GM13977 (cell line): ENCODE results near the gene FNTB.
A peak's percentile ranks its signal among the peaks of the same experiment; 100 is the strongest.

Source experiments
- DNase-seq: peaks from one replicate; pipeline ENCODE4 v3.0.0; 2012; ENCODE audit warnings: low spot score
- in situ Hi-C: fragments of 300-500 bp; cut with MboI; formaldehyde crosslinking; loops from one replicate; pipeline ENCODE4 v1.12.0; 2022; ENCODE audit warnings: low sequenced_read_pairs, low pct_unique_long_range_greater_than_20kb, mixed read lengths, inconsistent platforms; ENCODE audit not compliant: unreplicated experiment
- TF ChIP-seq, protein P1 (sequence below): IDR thresholded peaks from 2 replicates; pipeline ENCODE4 v1.5.1; 2012; ENCODE audit warnings: mild to moderate bottlenecking, control low read depth; ENCODE audit not compliant: insufficient read depth; ENCODE audit errors: extremely low read depth, missing control alignments

FNTB gene

DNA sequence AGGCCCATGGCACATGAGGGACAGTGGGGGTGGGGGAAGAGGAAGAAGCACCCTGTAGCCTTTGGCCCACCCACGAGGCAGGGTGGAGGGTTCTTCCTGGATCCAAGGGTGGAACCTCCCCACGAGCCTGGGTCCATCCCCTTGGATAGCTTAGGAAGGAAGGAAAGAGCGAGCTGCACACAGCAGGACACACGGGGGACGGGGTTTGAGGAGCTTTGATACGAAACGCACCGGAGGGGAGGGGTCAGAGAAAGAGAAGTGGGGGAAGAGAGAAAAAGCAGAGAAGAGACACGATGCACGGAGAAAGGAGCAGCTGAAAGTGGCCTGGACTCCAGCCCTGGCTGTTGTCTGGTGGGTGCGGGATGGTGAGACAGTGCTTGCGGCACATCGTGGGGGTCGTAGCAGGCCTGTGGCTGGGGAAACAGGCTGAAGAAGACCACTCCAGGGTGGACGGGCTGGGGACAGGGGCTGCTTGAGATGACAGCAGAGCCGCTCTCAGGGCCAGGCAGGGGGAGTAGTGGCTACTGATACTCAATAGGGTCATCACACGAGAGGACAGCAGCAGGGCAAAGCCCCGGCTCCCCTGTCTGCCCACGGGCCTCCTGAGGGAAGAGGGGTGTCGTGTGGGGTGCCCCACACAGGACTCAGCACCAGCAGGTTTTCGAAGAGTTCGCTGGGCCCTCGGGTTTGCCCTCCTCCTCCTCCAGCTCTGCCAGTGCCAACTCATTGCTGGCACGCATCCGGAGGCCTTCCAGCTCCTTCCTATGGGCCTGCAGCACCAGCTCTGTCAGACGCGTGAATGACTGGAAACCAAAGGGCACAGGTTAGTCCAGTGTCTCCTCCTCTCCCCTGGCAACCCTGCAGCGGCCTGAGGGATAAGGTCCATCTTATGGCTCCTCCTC is 38.7 kb upstream of the FNTB start:
- DNase-seq, result no peak
- TF ChIP-seq, protein P1, sequence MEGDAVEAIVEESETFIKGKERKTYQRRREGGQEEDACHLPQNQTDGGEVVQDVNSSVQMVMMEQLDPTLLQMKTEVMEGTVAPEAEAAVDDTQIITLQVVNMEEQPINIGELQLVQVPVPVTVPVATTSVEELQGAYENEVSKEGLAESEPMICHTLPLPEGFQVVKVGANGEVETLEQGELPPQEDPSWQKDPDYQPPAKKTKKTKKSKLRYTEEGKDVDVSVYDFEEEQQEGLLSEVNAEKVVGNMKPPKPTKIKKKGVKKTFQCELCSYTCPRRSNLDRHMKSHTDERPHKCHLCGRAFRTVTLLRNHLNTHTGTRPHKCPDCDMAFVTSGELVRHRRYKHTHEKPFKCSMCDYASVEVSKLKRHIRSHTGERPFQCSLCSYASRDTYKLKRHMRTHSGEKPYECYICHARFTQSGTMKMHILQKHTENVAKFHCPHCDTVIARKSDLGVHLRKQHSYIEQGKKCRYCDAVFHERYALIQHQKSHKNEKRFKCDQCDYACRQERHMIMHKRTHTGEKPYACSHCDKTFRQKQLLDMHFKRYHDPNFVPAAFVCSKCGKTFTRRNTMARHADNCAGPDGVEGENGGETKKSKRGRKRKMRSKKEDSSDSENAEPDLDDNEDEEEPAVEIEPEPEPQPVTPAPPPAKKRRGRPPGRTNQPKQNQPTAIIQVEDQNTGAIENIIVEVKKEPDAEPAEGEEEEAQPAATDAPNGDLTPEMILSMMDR, result no peak
- in situ Hi-C loops, result no loop called here

DNA sequence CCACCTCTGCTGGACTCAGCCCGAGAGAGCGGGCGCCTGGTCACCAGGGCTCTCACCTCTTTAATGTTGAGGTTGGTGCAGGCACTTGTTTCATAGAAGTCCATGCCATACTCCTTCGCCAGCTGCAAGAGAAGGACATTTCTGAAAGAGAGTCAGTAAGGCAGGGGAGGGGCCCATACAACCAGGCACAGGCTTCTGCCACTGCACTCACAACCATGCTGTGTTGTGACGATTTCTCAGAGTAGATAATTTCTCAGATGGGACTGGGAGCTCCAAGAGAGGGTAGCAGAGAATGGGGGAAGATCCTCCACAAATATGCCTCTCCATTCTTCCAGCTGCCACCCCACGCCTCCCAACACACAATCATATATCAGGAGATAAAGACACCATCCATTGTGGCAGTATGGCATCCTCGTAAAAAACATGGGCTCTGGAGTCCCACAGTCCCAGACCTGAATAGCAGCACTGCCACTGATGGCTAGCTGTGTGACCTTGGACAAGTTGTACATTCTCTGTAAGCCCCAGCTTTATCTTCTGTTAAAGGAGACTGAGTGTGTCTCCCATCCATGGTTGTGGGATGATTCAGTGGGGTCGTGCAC is 38.0 kb upstream of the FNTB start:
- TF ChIP-seq, protein P1, result no peak
- no peak for DNase-seq
- in situ Hi-C loops, result no loop called here

DNA sequence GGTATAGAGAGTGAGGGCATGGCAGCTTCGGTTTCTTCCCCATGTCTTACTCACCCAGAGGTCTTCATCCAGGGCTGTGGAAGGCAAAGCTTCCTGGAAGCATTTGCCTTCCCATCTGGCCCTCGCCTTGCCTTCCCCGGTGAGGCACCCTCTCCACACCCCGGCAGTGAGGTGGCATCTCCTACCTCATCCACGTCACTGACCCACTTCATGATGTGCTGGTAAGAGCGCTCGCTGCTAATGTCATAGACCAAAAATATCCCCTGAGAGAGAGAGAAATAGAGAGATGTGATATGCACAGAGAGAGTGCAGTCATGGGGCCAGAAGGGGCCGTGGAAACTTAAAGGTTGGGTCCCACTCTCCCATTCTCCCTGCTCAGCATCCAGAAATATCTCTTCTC is 35.8 kb upstream of the FNTB start:
- TF ChIP-seq, protein P1, result no peak
- in situ Hi-C loops, result no loop called here
- DNase-seq, result no peak

DNA sequence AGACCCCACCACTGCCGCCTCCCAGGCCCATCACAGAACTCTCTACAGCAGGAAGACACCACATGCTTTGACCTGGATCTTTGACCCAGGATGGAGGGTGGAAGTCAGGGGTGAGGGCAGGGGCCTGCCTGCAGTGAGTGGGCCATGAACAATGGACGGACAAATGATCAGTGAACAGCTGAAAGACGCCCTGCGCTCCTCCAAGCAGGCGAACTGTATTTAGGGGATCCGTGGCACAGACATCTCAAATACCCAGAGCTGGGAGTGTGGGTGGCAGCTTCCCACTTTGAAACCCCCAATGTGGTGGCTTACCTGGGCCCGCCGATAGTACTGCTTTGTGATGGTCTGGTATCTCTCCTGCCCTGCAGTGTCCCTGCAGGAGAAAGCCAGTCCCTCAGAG is 35.4 kb upstream of the FNTB start:
- TF ChIP-seq, protein P1, result no peak
- in situ Hi-C loops, result no loop called here
- DNase-seq, result no peak

DNA sequence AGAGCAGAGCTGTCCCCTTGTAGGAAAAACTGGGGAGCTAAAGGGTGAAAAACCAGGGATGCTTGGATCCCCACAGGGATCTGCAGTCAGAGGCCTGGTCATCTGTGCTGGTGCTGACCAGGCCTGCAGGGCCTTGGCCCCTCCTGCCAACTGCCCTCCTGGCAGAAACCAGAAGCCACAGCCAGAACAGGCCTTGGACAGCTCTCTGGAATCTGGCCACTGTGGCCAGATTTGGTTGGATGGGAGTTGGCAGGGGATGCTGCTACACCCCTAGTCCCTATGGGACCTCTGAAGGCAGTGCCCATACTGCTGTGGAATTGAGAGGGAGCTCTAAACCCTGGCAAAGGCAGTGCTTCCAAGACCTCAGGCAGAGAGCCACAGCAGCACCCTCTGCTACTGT is 35.0 kb upstream of the FNTB start:
- DNase-seq, result no peak
- TF ChIP-seq, protein P1, result no peak
- in situ Hi-C loops, result no loop called here

DNA sequence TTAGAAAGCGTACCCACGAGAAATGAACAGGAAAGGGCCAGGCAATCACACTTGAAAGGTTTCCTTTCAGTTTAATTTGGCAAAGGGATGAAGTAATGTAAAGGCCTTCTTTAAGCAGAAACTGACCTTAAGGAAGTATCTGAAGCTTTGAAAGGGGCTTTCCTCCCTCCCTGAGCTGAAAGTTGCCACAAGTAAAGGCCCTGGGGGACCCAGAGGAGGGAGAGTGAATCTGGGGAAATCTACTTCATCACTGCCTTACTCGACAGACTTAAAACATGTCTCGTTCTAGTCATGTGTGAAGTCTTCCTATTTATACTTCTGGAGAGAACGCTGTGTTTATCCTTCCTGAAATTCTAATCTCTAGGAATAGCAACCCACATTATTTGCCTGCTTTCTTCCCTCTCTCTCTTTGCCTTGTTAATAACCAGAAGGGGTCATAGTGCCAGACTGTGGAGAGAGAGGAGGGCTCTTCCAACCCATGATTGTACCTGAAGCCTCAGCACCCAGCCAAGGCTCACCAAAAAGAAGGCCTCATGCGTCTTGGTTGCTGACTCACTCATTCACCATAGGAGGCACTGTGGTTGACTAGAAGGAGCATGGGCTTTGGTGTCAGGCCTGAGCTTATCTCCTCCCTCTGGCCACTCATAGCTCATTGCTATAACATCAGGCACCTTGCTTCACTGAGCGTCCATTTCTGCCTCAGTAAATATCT is 33.9 kb upstream of the FNTB start:
- in situ Hi-C loops, result no loop called here
- peak; percentile 82 for DNase-seq

More for the DNA sequence above, 33.9 kb upstream of the FNTB start:
- TF ChIP-seq, protein P1, result peak; percentile 40
